Measurements from ENCODE around the gene CDH22. TPM values are rescaled to one million over a fixed set of nuclear protein-coding genes. Genes with fewer than 3 reads are reported as not detected.

Gene CDH22
- total and polyA plus RNA-seq, 2 donors (not counting 1 experiment from before 2014, with no cell fraction given) = not detected

GRCh38 chr20:46343975-46344357, 35.7 kb upstream of the CDH22 start:
- no peak for TF ChIP-seq EZH2 (IDR thresholded peaks at IDR 0.05; ENCODE audit: borderline replicate concordance, insufficient read depth, low read depth, low read length, poor library complexity, severe bottlenecking)
- no peak for TF ChIP-seq CTCF (IDR thresholded peaks at IDR 0.05)
- H3K4me3 ChIP-seq (ENCODE audit: control extremely low read depth in 1 of 5, extremely low read depth in 1 of 5, insufficient read depth in 1 of 5, low read depth in 2 of 5, low read length in 4 of 5) = no peak overlapping the region
- H3K4me2 ChIP-seq (replicated peaks; ENCODE audit: low read depth, low read length, poor library complexity, severe bottlenecking) = no peak overlapping the region
- H3K27ac Mint-ChIP-seq = no peak overlapping the region
- no peak overlapping the region for H2AFZ ChIP-seq (ENCODE audit: insufficient read depth, low read depth, low read length, poor library complexity, severe bottlenecking)
- H3K4me3 Mint-ChIP-seq = no peak overlapping the region
- CTCF ChIA-PET = interaction anchor here (0.6 kb wide), 1 partner anchor 163 kb away, joined by 3 read pairs; no protein-coding TSS in a partner anchor
- H3K27me3 ChIP-seq (replicated peaks in 1 of 4; ENCODE audit: control extremely low read depth in 1 of 4, control insufficient read depth in 3 of 4, insufficient read depth in 4 of 4, low read length in 3 of 4) = peaks cover 0 to 35% (median 15%) of the 10 kb centered on the region in 4 experiments
- no peak overlapping the region for H3K9ac ChIP-seq (ENCODE audit: low read length)
- ATAC-seq (ENCODE audit: low read depth) (no peak), DNase-seq (no peak)
- H3K4me1 ChIP-seq (ENCODE audit: control insufficient read depth in 2 of 2, insufficient read depth in 2 of 2, low read length in 2 of 2) = peaks cover 17 to 20% of the 10 kb centered on the region in 2 donors
- H3K9me3 ChIP-seq (ENCODE audit: control extremely low read depth in 1 of 3, control insufficient read depth in 2 of 3, insufficient read depth in 1 of 3, low read length in 2 of 3) = no peaks in the 10 kb centered on the region
- H3K4me1 Mint-ChIP-seq = peaks cover 22% of the 10 kb centered on the region
- peaks cover 2% of the 10 kb centered on the region for H4K20me1 ChIP-seq (ENCODE audit: control insufficient read depth, insufficient read depth, low read length, poor library complexity, severe bottlenecking)
- intact Hi-C loops (cut with micrococcal nuclease) = loop anchor here (10.0 kb wide), 1 partner anchor 319 kb away; the partner anchor contains the start of gene SLC12A5
- POLR2A ChIA-PET = no interaction called here
- H3K79me2 ChIP-seq (ENCODE audit: control insufficient read depth, insufficient read depth, low read length) = peaks cover 3% of the 10 kb centered on the region
- H3K27ac ChIP-seq (ENCODE audit: low read length in 2 of 2) = no peak overlapping the region
- H3K9me3 Mint-ChIP-seq (ENCODE audit: insufficient read depth) = no peaks in the 10 kb centered on the region
- peaks cover 30% of the 10 kb centered on the region for H3K27me3 Mint-ChIP-seq
- WGBS (ENCODE audit: insufficient coverage) = 60% methylated on average over 2 of the region's 2 CpGs
- peaks cover 0 to 13% of the 10 kb centered on the region in 2 experiments for H3K36me3 ChIP-seq (replicated peaks in 1 of 2; ENCODE audit: control extremely low read depth in 1 of 2, control insufficient read depth in 1 of 2, extremely low read depth in 1 of 2, insufficient read depth in 2 of 2, low read length in 1 of 2)

GRCh38 chr20:46343348-46343974, 35.2 kb upstream of the CDH22 start:
- ATAC-seq (ENCODE audit: low read depth) (no peak), DNase-seq (no peak)
- H3K4me1 ChIP-seq (ENCODE audit: control insufficient read depth in 2 of 2, insufficient read depth in 2 of 2, low read length in 2 of 2) = peaks cover 16 to 17% of the 10 kb centered on the region in 2 donors
- H2AFZ ChIP-seq (ENCODE audit: insufficient read depth, low read depth, low read length, poor library complexity, severe bottlenecking) = no peak overlapping the region
- ChIA-PET POLR2A (no interaction called here), CTCF (interaction anchor here (0.6 kb wide), 1 partner anchor 162 kb away, joined by 3 read pairs; no protein-coding TSS in a partner anchor)
- peaks cover 0 to 12% of the 10 kb centered on the region in 2 experiments for H3K36me3 ChIP-seq (replicated peaks in 1 of 2; ENCODE audit: control extremely low read depth in 1 of 2, control insufficient read depth in 1 of 2, extremely low read depth in 1 of 2, insufficient read depth in 2 of 2, low read length in 1 of 2)
- WGBS (ENCODE audit: insufficient coverage) = 3% methylated on average over 10 of the region's 17 CpGs
- Mint-ChIP-seq H3K27ac (no peak overlapping the region), H3K4me3 (peak overlapping the region; percentile 41), H3K9me3 (ENCODE audit: insufficient read depth) (no peaks in the 10 kb centered on the region), H3K27me3 (peaks cover 35% of the 10 kb centered on the region), H3K4me1 (peaks cover 20% of the 10 kb centered on the region)
- H3K27me3 ChIP-seq (replicated peaks in 1 of 4; ENCODE audit: control extremely low read depth in 1 of 4, control insufficient read depth in 3 of 4, insufficient read depth in 4 of 4, low read length in 3 of 4) = peaks cover 0 to 37% (median 15%) of the 10 kb centered on the region in 4 experiments
- H3K4me2 ChIP-seq (replicated peaks; ENCODE audit: low read depth, low read length, poor library complexity, severe bottlenecking) = peak overlapping the region; percentile 45
- H3K4me3 ChIP-seq (ENCODE audit: control extremely low read depth in 1 of 5, extremely low read depth in 1 of 5, insufficient read depth in 1 of 5, low read depth in 2 of 5, low read length in 4 of 5) = peak overlapping the region in 2 of 5 experiments; percentile 2 to 4
- peak overlapping the region; percentile 11 for H3K9ac ChIP-seq (ENCODE audit: low read length)
- no peaks in the 10 kb centered on the region for H4K20me1 ChIP-seq (ENCODE audit: control insufficient read depth, insufficient read depth, low read length, poor library complexity, severe bottlenecking)
- peaks cover 3% of the 10 kb centered on the region for H3K79me2 ChIP-seq (ENCODE audit: control insufficient read depth, insufficient read depth, low read length)
- no peak overlapping the region for H3K27ac ChIP-seq (ENCODE audit: low read length in 2 of 2)
- intact Hi-C loops (cut with micrococcal nuclease) = loop anchor here (10.0 kb wide), 1 partner anchor 319 kb away; the partner anchor contains the start of gene SLC12A5
- TF ChIP-seq EZH2 (IDR thresholded peaks at IDR 0.05; ENCODE audit: borderline replicate concordance, insufficient read depth, low read depth, low read length, poor library complexity, severe bottlenecking) (no peak), CTCF (IDR thresholded peaks at IDR 0.05) (no peak)
- no peaks in the 10 kb centered on the region for H3K9me3 ChIP-seq (ENCODE audit: control extremely low read depth in 1 of 3, control insufficient read depth in 2 of 3, insufficient read depth in 1 of 3, low read length in 2 of 3)
